Activated B cell treated with CpG ODN at 0.5 μM for 24 hours (primary cell): ENCODE data around the gene CHN2. TPM values are rescaled to one million over a fixed set of nuclear protein-coding genes. Genes with fewer than 3 reads are reported as not detected.

Experiments used
- ATAC-seq: fragments of 200-7000 bp; cut with Tn5 transposase; one replicate; pipeline ENCODE4 v1.10.0; 2021; ENCODE audit warnings: low read depth, mild to moderate bottlenecking, moderate library complexity
- CTCF ChIA-PET: fragments of 350-600 bp; sonication (Branson Sonifier 250); formaldehyde crosslinking; loops from one replicate; lab custom pipeline; 2021; ENCODE audit warnings: antibody characterized with exemption; lab: Charles Lee
- POLR2A ChIA-PET: fragments of 350-600 bp; sonication (Branson Sonifier 250); formaldehyde crosslinking; loops from one replicate; lab custom pipeline; 2021; ENCODE audit warnings: antibody characterized with exemption; lab: Charles Lee
- DNase-seq: peaks from one replicate; pipeline ENCODE4 v3.0.0; 2022
- H3K27ac Mint-ChIP-seq: one replicate; pipeline ENCODE4 v1.8.0; 2020; ENCODE audit warnings: mixed read lengths
- H3K27me3 Mint-ChIP-seq: one replicate; pipeline ENCODE4 v1.8.0; 2021; ENCODE audit warnings: mixed read lengths
- H3K36me3 Mint-ChIP-seq: one replicate; pipeline ENCODE4 v1.8.0; 2021; ENCODE audit warnings: low read depth, mixed read lengths
- H3K4me1 Mint-ChIP-seq: one replicate; pipeline ENCODE4 v1.8.0; 2021; ENCODE audit warnings: mixed read lengths
- H3K4me3 Mint-ChIP-seq: one replicate; pipeline ENCODE4 v1.8.0; 2020; ENCODE audit warnings: mild to moderate bottlenecking, mixed read lengths
- H3K9me3 Mint-ChIP-seq: one replicate; pipeline ENCODE4 v1.8.0; 2020; ENCODE audit warnings: mixed read lengths
- CTCF ChIP-seq: fragments of 200-600 bp; IDR thresholded peaks from one replicate; pipeline ENCODE4 v1.8.0; 2022; ENCODE audit warnings: antibody characterized with exemption, mild to moderate bottlenecking
- intact Hi-C: fragments of 100-400 bp; cut with micrococcal nuclease; formaldehyde crosslinking; loops from one replicate; pipeline ENCODE4 v1.15.1; 2024
- total RNA-seq: library from RNA; stranded (reverse); gene quantifications from 2 replicates; pipeline ENCODE4 v1.2.3, GENCODE V29; 2022

The CHN2 gene
- total RNA-seq, 1 donor from 2014 or later = 1.8 TPM

DNA sequence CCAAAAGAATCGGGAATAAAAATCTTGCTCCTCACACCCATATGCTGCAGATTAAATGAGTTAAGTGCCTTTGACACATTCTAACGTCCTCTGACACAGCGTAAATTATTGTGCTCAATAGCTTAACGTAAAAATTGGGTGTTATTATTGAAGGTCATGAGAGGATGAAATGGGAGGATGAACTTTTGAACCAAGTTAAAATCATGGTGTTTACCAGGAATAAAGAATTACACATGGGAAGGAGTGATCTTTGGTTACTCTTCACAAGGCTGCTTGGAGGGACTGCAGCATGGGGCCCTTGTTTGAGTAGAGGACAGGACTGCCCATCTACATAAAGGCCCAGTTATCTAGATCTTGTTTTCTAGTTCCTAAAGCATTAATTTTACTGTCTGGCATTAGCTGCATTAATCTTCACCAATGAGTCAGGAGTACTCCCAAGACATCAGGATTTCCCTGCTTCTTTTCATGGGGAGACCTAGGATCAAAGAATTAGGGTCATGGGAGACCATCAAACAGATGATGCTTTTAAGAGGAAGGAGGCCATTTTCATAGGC is 284.2 kb downstream of the CHN2 start:
- no peak overlapping the region for H3K4me3 Mint-ChIP-seq
- CTCF ChIA-PET = no interaction called here
- H3K4me1 Mint-ChIP-seq = no peaks in the 10 kb centered on the region
- no peaks in the 10 kb centered on the region for H3K9me3 Mint-ChIP-seq
- no peak for ATAC-seq
- no peaks in the 10 kb centered on the region for H3K36me3 Mint-ChIP-seq
- no peak for TF ChIP-seq CTCF
- H3K27ac Mint-ChIP-seq = no peak overlapping the region
- DNase-seq = no peak
- intact Hi-C loops = no loop called here
- no peaks in the 10 kb centered on the region for H3K27me3 Mint-ChIP-seq
- POLR2A ChIA-PET = no interaction called here

DNA sequence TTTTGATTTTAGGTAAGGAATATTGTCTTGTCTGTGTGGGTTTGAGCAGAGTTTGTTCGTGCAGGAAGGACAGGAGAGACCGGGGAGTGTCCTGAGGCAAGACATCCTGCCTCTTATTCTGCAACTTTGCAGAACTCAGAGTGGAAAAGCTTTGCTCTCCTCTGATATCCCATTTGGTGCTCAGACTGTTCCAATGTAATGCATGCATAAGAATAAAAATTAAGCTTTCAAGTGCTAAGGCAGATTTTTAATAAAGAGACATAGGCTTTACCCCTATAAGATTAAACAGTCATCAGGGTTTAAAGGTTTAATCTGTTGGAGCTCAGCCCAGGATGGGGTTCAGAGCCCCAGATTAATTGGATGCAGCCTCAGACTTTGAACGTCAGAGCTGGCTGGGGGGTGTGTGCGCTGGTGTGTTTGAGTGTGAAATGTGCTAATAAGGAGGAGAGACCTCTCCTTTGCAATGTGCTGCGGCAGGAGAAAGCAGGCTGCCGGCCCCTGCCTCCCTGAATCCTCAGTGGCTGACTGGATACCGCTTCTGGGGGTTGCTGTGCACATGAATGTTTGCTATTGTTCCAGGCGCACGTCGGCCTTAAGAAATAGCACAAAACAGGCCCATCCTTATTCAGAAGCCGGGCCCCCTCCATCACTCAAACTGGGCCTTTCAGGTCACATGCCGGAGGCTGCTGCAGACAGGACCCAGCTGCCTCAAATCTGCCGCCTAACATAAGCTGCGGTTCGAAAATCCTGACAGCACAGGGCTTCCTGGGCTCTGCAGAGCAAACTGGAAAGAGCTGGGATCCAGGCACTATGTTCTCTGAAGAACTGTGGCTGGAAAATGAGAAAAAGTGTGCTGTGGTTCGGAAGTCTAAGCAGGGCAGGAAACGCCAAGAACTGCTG is 285.0 kb downstream of the CHN2 start:
- no peak for TF ChIP-seq CTCF
- no peak for DNase-seq
- ChIA-PET CTCF (no interaction called here), POLR2A (no interaction called here)
- no peak for ATAC-seq
- H3K27me3 Mint-ChIP-seq = no peaks in the 10 kb centered on the region
- H3K36me3 Mint-ChIP-seq = no peaks in the 10 kb centered on the region
- H3K9me3 Mint-ChIP-seq = no peaks in the 10 kb centered on the region
- intact Hi-C loops = loop anchor here (10.0 kb wide), 1 partner anchor 775 kb away; no protein-coding TSS in a partner anchor
- no peak overlapping the region for H3K27ac Mint-ChIP-seq
- no peak overlapping the region for H3K4me3 Mint-ChIP-seq
- H3K4me1 Mint-ChIP-seq = no peaks in the 10 kb centered on the region

DNA sequence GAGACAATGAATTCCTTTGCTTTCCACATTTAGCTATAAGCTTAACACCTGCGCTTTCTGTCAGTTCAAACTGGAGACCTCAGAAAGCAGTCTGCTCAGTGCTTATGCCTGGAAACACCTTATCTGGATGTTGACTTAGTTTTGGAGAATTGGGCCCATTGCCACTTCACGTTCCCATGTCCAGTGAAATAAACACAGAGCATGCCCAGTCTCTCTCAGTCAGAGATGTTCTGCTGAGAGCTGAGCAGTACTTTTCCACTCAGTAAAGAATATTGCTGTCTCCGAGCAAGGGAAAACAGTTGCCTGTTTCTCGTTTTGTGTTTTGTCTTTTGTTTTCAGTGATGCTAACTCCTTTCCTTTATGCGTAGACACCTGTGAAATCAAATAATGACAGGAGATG is 285.9 kb downstream of the CHN2 start:
- Mint-ChIP-seq H3K4me1 (no peaks in the 10 kb centered on the region), H3K27ac (no peak overlapping the region)

GRCh38 chr7:29480934-29481651 is 286.5 kb downstream of the CHN2 start:
- Mint-ChIP-seq H3K36me3 (no peaks in the 10 kb centered on the region), H3K4me3 (no peak overlapping the region), H3K9me3 (no peaks in the 10 kb centered on the region), H3K4me1 (no peaks in the 10 kb centered on the region), H3K27me3 (no peaks in the 10 kb centered on the region), H3K27ac (no peak overlapping the region)
- no peak for TF ChIP-seq CTCF
- DNase-seq = no peak
- CTCF ChIA-PET = interaction anchor here (1.0 kb wide), 1 partner anchor 17 kb away, joined by 4 read pairs; no protein-coding TSS in a partner anchor
- intact Hi-C loops = loop anchor here (10.0 kb wide), 1 partner anchor 774 kb away; no protein-coding TSS in a partner anchor
- POLR2A ChIA-PET = interaction anchor here (0.7 kb wide), 1 partner anchor 25 kb away, joined by 5 read pairs; no protein-coding TSS in a partner anchor
- no peak for ATAC-seq

More for the DNA sequence above, 285.9 kb downstream of the CHN2 start:
- CTCF ChIA-PET = no interaction called here
- Mint-ChIP-seq H3K4me3 (no peak overlapping the region), H3K27me3 (no peaks in the 10 kb centered on the region), H3K36me3 (no peaks in the 10 kb centered on the region), H3K9me3 (no peaks in the 10 kb centered on the region)
- intact Hi-C loops = loop anchor here (10.0 kb wide), 1 partner anchor 774 kb away; no protein-coding TSS in a partner anchor
- no peak for ATAC-seq
- no peak for TF ChIP-seq CTCF
- POLR2A ChIA-PET = no interaction called here
- no peak for DNase-seq
